ENCODE data around the gene RAMP2. TPM values are rescaled to one million over a fixed set of nuclear protein-coding genes. Genes with fewer than 3 reads are reported as not detected.
"Not testable (repeated sequence)": the region's sequence is repeated elsewhere in the genome, so short reads cannot be mapped to it uniquely, and the experiment has no call there.

RAMP2 gene
- not detected in 2 replicates for total RNA-seq

GRCh38 chr17:42760652-42761581, at the start of gene RAMP2:
Gene RAMP2, plus strand, starts transcription at chr17:42761227. Its CDS starts 35 bp downstream, at chr17:42761262.
- intact Hi-C loops (cut with micrococcal nuclease) = no loop called here

- intact Hi-C loops (cut with micrococcal nuclease) = loop anchor here (1.0 to 5.0 kb wide), 2 partner anchors 42 to 101 kb away; partner anchors contain the start of gene BECN1
These were observed 39.9 kb upstream of the RAMP2 start for GRCh38 chr17:42720996-42721583.

GRCh38 chr17:42723636-42724035, 37.4 kb upstream of the RAMP2 start:
- intact Hi-C loops (cut with micrococcal nuclease) = loop anchor here (5.0 kb wide), 1 partner anchor 99 kb away; the partner anchor contains the start of gene BECN1

GRCh38 chr17:42725143-42725542, 35.9 kb upstream of the RAMP2 start:
- intact Hi-C loops (cut with micrococcal nuclease) = no loop called here

- intact Hi-C loops (cut with micrococcal nuclease) = no loop called here
These were observed 20.3 kb upstream of the RAMP2 start for GRCh38 chr17:42740699-42741098.

- intact Hi-C loops (cut with micrococcal nuclease) = not testable (repeated sequence)
These were observed 18.1 kb upstream of the RAMP2 start for GRCh38 chr17:42742916-42743315.

GRCh38 chr17:42743595-42744282, 17.3 kb upstream of the RAMP2 start:
- intact Hi-C loops (cut with micrococcal nuclease) = loop anchor here (1.0 to 2.0 kb wide), 3 partner anchors 20 to 135 kb away; partner anchors contain the start of genes PLEKHH3, RETREG3 and TUBG1

GRCh38 chr17:42744283-42744805, 16.7 kb upstream of the RAMP2 start:
- intact Hi-C loops (cut with micrococcal nuclease) = loop anchor here (1.0 to 2.0 kb wide), 3 partner anchors 19 to 136 kb away; partner anchors contain the start of genes PLEKHH3, RETREG3 and TUBG1

- intact Hi-C loops (cut with micrococcal nuclease) = loop anchor here (1.0 to 2.0 kb wide), 3 partner anchors 18 to 136 kb away; partner anchors contain the start of genes PLEKHH3, RETREG3 and TUBG1
These were observed 16.0 kb upstream of the RAMP2 start, which contains the start of gene EZH1 for GRCh38 chr17:42744806-42745617. Gene EZH1, minus strand, starts transcription at chr17:42745040. Its CDS starts 16,099 bp downstream, at chr17:42728941.

- intact Hi-C loops (cut with micrococcal nuclease) = no loop called here
These were observed 12.7 kb upstream of the RAMP2 start for GRCh38 chr17:42748202-42748907.

- intact Hi-C loops (cut with micrococcal nuclease) = no loop called here
These were observed 11.9 kb upstream of the RAMP2 start for GRCh38 chr17:42748908-42749798.

- intact Hi-C loops (cut with micrococcal nuclease) = no loop called here
These were observed 10.2 kb upstream of the RAMP2 start for GRCh38 chr17:42750739-42751344.

- intact Hi-C loops (cut with micrococcal nuclease) = no loop called here
These were observed 9.4 kb upstream of the RAMP2 start for GRCh38 chr17:42751628-42752027.

- intact Hi-C loops (cut with micrococcal nuclease) = no loop called here
These were observed 6.2 kb upstream of the RAMP2 start for GRCh38 chr17:42754782-42755181.

GRCh38 chr17:42759982-42760651, 910 bp upstream of the RAMP2 start:
- intact Hi-C loops (cut with micrococcal nuclease) = no loop called here

GRCh38 chr17:42761638-42762037, 611 bp downstream of the RAMP2 start:
- intact Hi-C loops (cut with micrococcal nuclease) = no loop called here

GRCh38 chr17:42766124-42766523, 5.1 kb downstream of the RAMP2 start:
- intact Hi-C loops (cut with micrococcal nuclease) = no loop called here

- intact Hi-C loops (cut with micrococcal nuclease) = no loop called here
These were observed 6.5 kb downstream of the RAMP2 start for GRCh38 chr17:42767512-42767911.

All from T-helper 2 cell treated with Interferon-gamma antibody and Interleukin-4, amounts not matched to agents 100 ng/mL and 5 ng/mL, for 36 hours (primary cell).